Adrenal gland (tissue), 12 donors: ENCODE data around the gene PTPRN2. TPM values are rescaled to one million over a fixed set of nuclear protein-coding genes. Genes with fewer than 3 reads are reported as not detected.

ENCODE experiments used
- DNase-seq, 7 donors: peaks; one replicate each; pipeline ENCODE4 v3.0.0-alpha.2; 2019 to 2020
- H3K27ac ChIP-seq, 5 donors: fragments of 200-600 bp; sonication (generic) in 4 of 5; 1 replicate in 3 of 5; 2 replicates in 2 of 5; pipeline versions ENCODE4 v1.5.1 to v1.8.0; 2016 to 2020; ENCODE audit warnings: mild to moderate bottlenecking in 1 of 5
- H3K27me3 ChIP-seq: fragments of 200-600 bp; 2 replicates; pipeline ENCODE4 v1.8.0; 2021
- H3K36me3 ChIP-seq, 2 donors: fragments of 200-600 bp; replicated peaks in 1 of 2; 1 replicate in 1 of 2; 2 replicates in 1 of 2; pipeline versions ENCODE4 v1.5.1 to v1.8.0; 2018 to 2022
- H3K4me1 ChIP-seq, 2 donors: fragments of 200-600 bp; replicated peaks in 1 of 2; 1 replicate in 1 of 2; 2 replicates in 1 of 2; pipeline versions ENCODE4 v1.5.1 to v1.8.0; 2018 to 2021
- H3K4me3 ChIP-seq, 4 donors: fragments of 200-600 bp; sonication (generic) in 3 of 4; one replicate each; pipeline ENCODE4 v1.5.1; 2016 to 2018
- H3K9me3 ChIP-seq, 3 donors: fragments of 200-600 bp; sonication (generic) in 1 of 3; replicated peaks in 1 of 3; 1 replicate in 2 of 3; 2 replicates in 1 of 3; pipeline versions ENCODE4 v1.5.1 to v1.8.0; 2016 to 2021
- POLR2A ChIP-seq, 2 donors: fragments of 450-650 bp; IDR thresholded peaks; one replicate each; pipeline ENCODE4 v1.6.1; 2017; ENCODE audit warnings: antibody characterized with exemption in 2 of 2, mild to moderate bottlenecking in 2 of 2, moderate library complexity in 1 of 2
- WGBS, 4 donors: extraction: QIAGEN DNeasy Blood & Tissue Kit in 2 of 4; methylation state at CpG; one replicate each; pipeline versions ENCODE4 v1.1.5 to v1.1.7; 2013 to 2017; 5-methylcytosine and 5-hydroxymethylcytosine counted together
- intact Hi-C, 2 donors: fragments of 100-400 bp; cut with DNase I; formaldehyde crosslinking; loops; one replicate each; pipeline versions ENCODE4 v1.14.1 to v1.15.0; 2022 to 2023
- polyA plus RNA-seq, 3 donors: library from polyadenylated mRNA; stranded (reverse); fragments of 200-250 nt in 2 of 3; fragments of 350-450 nt in 1 of 3; fragmentation: Illumina TruSeq in 1 of 3; extraction: RNeasy Lipid Tissue Mini Kit (QIAGEN cat#74804) in 1 of 3; gene quantifications; one replicate each; pipeline ENCODE4 v1.2.3, GENCODE V29; 2013 to 2014
- total RNA-seq, 9 donors: library from RNA; depleted of rRNA in 4 of 9; stranded (reverse); fragments of >200 nt in 4 of 9; fragments of 120-200 nt in 1 of 9; fragmentation: NEBNext Ultra II Directional in 1 of 9; extraction: Animal tissue kit (Norgen Biotek cat#: 25700) in 1 of 9; gene quantifications; one replicate each; pipeline versions ENCODE4 v1.1.0 to v1.2.4, GENCODE V29; 2013 to 2023
- TF ChIP-seq, protein P1 (sequence below), 6 experiments: fragments of 450-650 bp in 4 of 6; fragments of 200-600 bp in 2 of 6; sonication (generic) in 1 of 6; IDR thresholded peaks; 1 replicate in 5 of 6; 2 replicates in 1 of 6; pipeline versions ENCODE4 v1.5.1 to v1.8.0; 2016 to 2021; ENCODE audit warnings: antibody characterized with exemption in 6 of 6, mild to moderate bottlenecking in 2 of 6, moderate library complexity in 1 of 6
- donor health status: healthy with polysubstance abuse.
- donor health status: Bipolar disorder and iron deficiency.
- donor health status: DM: yes; HTN: yes; CAD: no.
- donor health status: DM: no; HTN: no; CAD: no.
- donor health status: DM: no; HTN: no; CAD: no.
- donor health status: DM: yes; HTN: yes; CAD: no.

PTPRN2 gene
- total and polyA plus RNA-seq, 12 donors = 2.2 to 16.2 (median 3.4) TPM

- 73 to 79% (median 75%) methylated on average over 2 to 9 of the region's 9 CpGs; no CpG with 5 or more reads in 1 of the 4 donors for WGBS, 4 donors
- no peak overlapping the region for H3K4me3 ChIP-seq
- H3K27me3 ChIP-seq = no peaks in the 10 kb centered on the region
- TF ChIP-seq POLR2A (IDR thresholded peaks at IDR 0.05) = no peak
- TF ChIP-seq, protein P1, sequence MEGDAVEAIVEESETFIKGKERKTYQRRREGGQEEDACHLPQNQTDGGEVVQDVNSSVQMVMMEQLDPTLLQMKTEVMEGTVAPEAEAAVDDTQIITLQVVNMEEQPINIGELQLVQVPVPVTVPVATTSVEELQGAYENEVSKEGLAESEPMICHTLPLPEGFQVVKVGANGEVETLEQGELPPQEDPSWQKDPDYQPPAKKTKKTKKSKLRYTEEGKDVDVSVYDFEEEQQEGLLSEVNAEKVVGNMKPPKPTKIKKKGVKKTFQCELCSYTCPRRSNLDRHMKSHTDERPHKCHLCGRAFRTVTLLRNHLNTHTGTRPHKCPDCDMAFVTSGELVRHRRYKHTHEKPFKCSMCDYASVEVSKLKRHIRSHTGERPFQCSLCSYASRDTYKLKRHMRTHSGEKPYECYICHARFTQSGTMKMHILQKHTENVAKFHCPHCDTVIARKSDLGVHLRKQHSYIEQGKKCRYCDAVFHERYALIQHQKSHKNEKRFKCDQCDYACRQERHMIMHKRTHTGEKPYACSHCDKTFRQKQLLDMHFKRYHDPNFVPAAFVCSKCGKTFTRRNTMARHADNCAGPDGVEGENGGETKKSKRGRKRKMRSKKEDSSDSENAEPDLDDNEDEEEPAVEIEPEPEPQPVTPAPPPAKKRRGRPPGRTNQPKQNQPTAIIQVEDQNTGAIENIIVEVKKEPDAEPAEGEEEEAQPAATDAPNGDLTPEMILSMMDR (IDR thresholded peaks at IDR 0.05) = no peak
- H3K27ac ChIP-seq = no peak overlapping the region
- H3K4me1 ChIP-seq = no peaks in the 10 kb centered on the region
- intact Hi-C loops = no loop called here
- no peaks in the 10 kb centered on the region for H3K36me3 ChIP-seq
- H3K9me3 ChIP-seq = no peaks in the 10 kb centered on the region
- DNase-seq = no peak
These were observed 39.8 kb downstream of the PTPRN2 start for GRCh38 chr7:158547817-158548216.

- no peaks in the 10 kb centered on the region for H3K27me3 ChIP-seq
- H3K9me3 ChIP-seq = no peaks in the 10 kb centered on the region
- WGBS, 4 donors = 75 to 94% (median 86%) methylated on average over 2 to 11 of the region's 11 CpGs
These were observed 41.0 kb downstream of the PTPRN2 start for GRCh38 chr7:158546626-158547025.

GRCh38 chr7:158546214-158546613 is 41.4 kb downstream of the PTPRN2 start:
- H3K9me3 ChIP-seq = no peaks in the 10 kb centered on the region
- intact Hi-C loops = no loop called here
- no peaks in the 10 kb centered on the region for H3K36me3 ChIP-seq
- H3K4me3 ChIP-seq = no peak overlapping the region
- DNase-seq = no peak
- H3K27me3 ChIP-seq = no peaks in the 10 kb centered on the region
- H3K27ac ChIP-seq = no peak overlapping the region
- TF ChIP-seq, protein P1 (IDR thresholded peaks at IDR 0.05) = no peak
- TF ChIP-seq POLR2A (IDR thresholded peaks at IDR 0.05) = no peak
- no peaks in the 10 kb centered on the region for H3K4me1 ChIP-seq
- WGBS, 4 donors = 75 to 92% (median 88%) methylated on average over 2 to 16 of the region's 16 CpGs

More at GRCh38 chr7:158546626-158547025, 41.0 kb downstream of the PTPRN2 start:
- no peaks in the 10 kb centered on the region for H3K36me3 ChIP-seq
- TF ChIP-seq, protein P1 (IDR thresholded peaks at IDR 0.05) = no peak
- TF ChIP-seq POLR2A (IDR thresholded peaks at IDR 0.05) = no peak
- intact Hi-C loops = no loop called here
- no peak overlapping the region for H3K27ac ChIP-seq
- H3K4me3 ChIP-seq = no peak overlapping the region
- no peaks in the 10 kb centered on the region for H3K4me1 ChIP-seq
- DNase-seq = no peak

DNA sequence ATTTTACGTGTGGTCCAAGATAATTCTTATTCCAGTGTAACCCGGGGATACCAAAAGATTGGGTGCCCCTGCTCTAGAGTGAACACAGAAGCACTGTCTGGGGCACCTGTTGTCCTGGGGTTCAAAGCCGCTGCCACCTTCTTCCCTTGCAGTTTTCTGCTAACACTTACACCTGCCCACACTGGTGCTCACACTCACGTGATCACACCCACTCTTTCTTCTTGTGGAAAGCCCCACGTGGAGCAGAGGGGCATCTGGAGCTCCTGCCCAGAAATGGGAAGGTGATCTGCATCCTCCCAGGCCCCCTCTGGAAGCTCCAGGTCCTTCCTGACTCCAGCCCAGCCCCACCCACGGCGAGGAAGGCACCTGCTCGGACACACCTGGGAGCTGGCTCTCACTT is 42.9 kb downstream of the PTPRN2 start:
- intact Hi-C loops = no loop called here
- DNase-seq = no peak
- no peaks in the 10 kb centered on the region for H3K4me1 ChIP-seq
- no peaks in the 10 kb centered on the region for H3K9me3 ChIP-seq
- no peak overlapping the region for H3K4me3 ChIP-seq
- TF ChIP-seq, protein P1 (IDR thresholded peaks at IDR 0.05) = no peak
- no peak for TF ChIP-seq POLR2A (IDR thresholded peaks at IDR 0.05)
- H3K27ac ChIP-seq = no peak overlapping the region
- no peaks in the 10 kb centered on the region for H3K36me3 ChIP-seq
- 79 to 89% (median 84%) methylated on average over 8 of the region's 8 CpGs for WGBS, 4 donors
- H3K27me3 ChIP-seq = no peaks in the 10 kb centered on the region
